H1 (cell line): ENCODE results near the gene SYNDIG1. TPM values are rescaled to one million over a fixed set of nuclear protein-coding genes. Genes with fewer than 3 reads are reported as not detected.

Experiments
- CTCF ChIA-PET: fragments of 300-600 bp; sonication (Branson Sonifier 250); formaldehyde crosslinking; loops from one replicate; lab custom pipeline; 2021; ENCODE audit not compliant: partially characterized antibody; lab: Charles Lee
- POLR2A ChIA-PET: fragments of 300-600 bp; sonication (Branson Sonifier 250); formaldehyde crosslinking; loops from one replicate; lab custom pipeline; 2021; ENCODE audit warnings: inconsistent platforms; ENCODE audit not compliant: partially characterized antibody; lab: Charles Lee
- DNase-seq, 2 experiments: peaks; one replicate each; pipeline versions ENCODE4 v3.0.0 to v3.0.0-alpha.2; 2010 to 2022; ENCODE audit warnings: low spot score in 2 of 2, low read depth in 1 of 2, mixed read lengths in 1 of 2
- FAIRE-seq: peaks from 2 replicates; lab custom pipeline; 2011; peaks lifted over from hg19 to GRCh38; lab: Jason Lieb, UNC
- H2AFZ ChIP-seq: 2 replicates; pipeline ENCODE4 v1.8.1; 2012; ENCODE audit warnings: low read length, inconsistent platforms
- H2AK5ac ChIP-seq: 2 replicates; pipeline ENCODE4 v1.6.1; 2013; ENCODE audit warnings: low read depth, low read length
- H2BK120ac ChIP-seq: replicated peaks from 2 replicates; pipeline ENCODE3; 2013; ENCODE audit warnings: low read depth, low read length, inconsistent platforms
- H2BK12ac ChIP-seq: 2 replicates; pipeline ENCODE4 v1.6.1; 2013; ENCODE audit warnings: low read depth, low read length
- H2BK15ac ChIP-seq: 2 replicates; pipeline ENCODE4 v1.6.1; 2013; ENCODE audit warnings: low read length
- H2BK20ac ChIP-seq: 2 replicates; pipeline ENCODE4 v1.6.1; 2013; ENCODE audit warnings: low read length
- H2BK5ac ChIP-seq: 2 replicates; pipeline ENCODE4 v1.6.1; 2013; ENCODE audit warnings: low read depth, low read length
- H3K14ac ChIP-seq: 2 replicates; pipeline ENCODE4 v1.6.1; 2013; ENCODE audit warnings: inconsistent platforms; ENCODE audit not compliant: insufficient read length
- H3K18ac ChIP-seq: 2 replicates; pipeline ENCODE4 v1.6.1; 2013; ENCODE audit warnings: low read length; ENCODE audit errors: extremely low read depth
- H3K23ac ChIP-seq: 2 replicates; pipeline ENCODE4 v1.6.1; 2013; ENCODE audit warnings: inconsistent platforms; ENCODE audit not compliant: insufficient read length
- H3K23me2 ChIP-seq: 2 replicates; pipeline ENCODE4 v1.6.1; 2013; ENCODE audit warnings: low read depth, low read length
- H3K27ac ChIP-seq: 2 replicates; pipeline ENCODE4 v1.6.1; 2011; ENCODE audit warnings: low read depth, low read length, inconsistent platforms
- H3K27me3 ChIP-seq, 4 experiments: replicated peaks in 1 of 4; 1 replicate in 1 of 4; 2 replicates in 3 of 4; pipeline versions ENCODE4 v1.6.1 to v1.8.1; 2011 to 2013; ENCODE audit warnings: low read length in 3 of 4, mild to moderate bottlenecking in 3 of 4, inconsistent platforms in 2 of 4, mixed read lengths in 2 of 4, moderate library complexity in 1 of 4; ENCODE audit not compliant: control insufficient read depth in 3 of 4, insufficient read depth in 3 of 4; ENCODE audit errors: extremely low read depth in 1 of 4
- H3K36me3 ChIP-seq, 4 experiments: 2 replicates each; pipeline versions ENCODE4 v1.6.1 to v1.8.1; 2011 to 2013; ENCODE audit warnings: mild to moderate bottlenecking in 4 of 4, low read length in 3 of 4, moderate library complexity in 2 of 4, control low read depth in 1 of 4, inconsistent platforms in 1 of 4; ENCODE audit not compliant: insufficient read depth in 4 of 4, control insufficient read depth in 2 of 4
- H3K4ac ChIP-seq: replicated peaks from 2 replicates; pipeline ENCODE3; 2013; ENCODE audit warnings: low read length, low read depth, mixed read lengths, inconsistent platforms; ENCODE audit not compliant: insufficient read length
- H3K4me1 ChIP-seq, 4 experiments: replicated peaks in 1 of 4; 1 replicate in 1 of 4; 2 replicates in 3 of 4; pipeline versions ENCODE4 v1.6.1 to v1.8.1; 2011 to 2013; ENCODE audit warnings: low read length in 3 of 4, inconsistent platforms in 2 of 4, mixed read lengths in 1 of 4; ENCODE audit not compliant: insufficient read depth in 4 of 4, control insufficient read depth in 3 of 4
- H3K4me2 ChIP-seq, 2 experiments: 2 replicates each; pipeline versions ENCODE4 v1.6.1 to v1.8.1; 2011 to 2013; ENCODE audit warnings: low read depth in 2 of 2, low read length in 2 of 2, control low read depth in 1 of 2, inconsistent platforms in 1 of 2, mild to moderate bottlenecking in 1 of 2; ENCODE audit not compliant: insufficient read depth in 1 of 2
- H3K4me3 ChIP-seq, 4 experiments: fragments of 200-600, 300-600 bp in 1 of 4; sonication (generic), shearing (Covaris generic), sonication (Bioruptor Twin) in 1 of 4; 2 replicates each; pipeline versions ENCODE4 v1.5.1 to v1.8.1; 2011 to 2016; ENCODE audit warnings: low read length in 4 of 4, low read depth in 3 of 4, control low read depth in 2 of 4, inconsistent platforms in 2 of 4, mild to moderate bottlenecking in 2 of 4, mixed read lengths in 1 of 4, moderate library complexity in 1 of 4; ENCODE audit not compliant: insufficient read depth in 2 of 4; ENCODE audit errors: extremely low read depth in 1 of 4
- H3K56ac ChIP-seq: replicated peaks from 2 replicates; pipeline ENCODE3; 2013; ENCODE audit warnings: low read depth, mild to moderate bottlenecking, mixed read lengths, low read length, inconsistent platforms; ENCODE audit not compliant: insufficient read length
- H3K79me1 ChIP-seq: 2 replicates; pipeline ENCODE4 v1.6.1; 2013; ENCODE audit warnings: low read depth, low read length, control low read depth
- H3K79me2 ChIP-seq, 2 experiments: 2 replicates each; pipeline versions ENCODE4 v1.6.1 to v1.8.1; 2012 to 2013; ENCODE audit warnings: low read length in 2 of 2, mild to moderate bottlenecking in 2 of 2, inconsistent platforms in 1 of 2; ENCODE audit not compliant: insufficient read depth in 2 of 2, control insufficient read depth in 1 of 2
- H3K9ac ChIP-seq, 4 experiments: replicated peaks in 1 of 4; 1 replicate in 1 of 4; 2 replicates in 3 of 4; pipeline versions ENCODE4 v1.6.1 to v1.8.1; 2011 to 2013; ENCODE audit warnings: low read depth in 3 of 4, low read length in 3 of 4, control low read depth in 2 of 4, mild to moderate bottlenecking in 2 of 4, moderate library complexity in 2 of 4, inconsistent platforms in 1 of 4; ENCODE audit errors: extremely low read depth in 1 of 4
- H3K9me3 ChIP-seq, 2 experiments: 2 replicates each; pipeline versions ENCODE4 v1.6.1 to v1.8.1; 2012 to 2013; ENCODE audit warnings: mild to moderate bottlenecking in 2 of 2, moderate library complexity in 2 of 2, control low read depth in 1 of 2, inconsistent platforms in 1 of 2, low read depth in 1 of 2, low read length in 1 of 2, mixed read lengths in 1 of 2; ENCODE audit not compliant: insufficient read depth in 2 of 2
- H4K20me1 ChIP-seq, 2 experiments: replicated peaks in 1 of 2; 2 replicates each; pipeline versions ENCODE3 to v1.8.1; 2011 to 2013; ENCODE audit warnings: inconsistent platforms in 2 of 2, low read length in 2 of 2, mild to moderate bottlenecking in 1 of 2; ENCODE audit not compliant: insufficient read depth in 2 of 2, control insufficient read depth in 1 of 2
- H4K5ac ChIP-seq: 2 replicates; pipeline ENCODE4 v1.6.1; 2013; ENCODE audit warnings: low read length, low read depth, mixed read lengths, inconsistent platforms; ENCODE audit not compliant: insufficient read length
- H4K8ac ChIP-seq: 2 replicates; pipeline ENCODE4 v1.8.0; 2013; ENCODE audit warnings: mild to moderate bottlenecking, moderate library complexity, low read length, inconsistent platforms; ENCODE audit not compliant: insufficient read depth; ENCODE audit errors: extremely low read depth
- H4K91ac ChIP-seq: replicated peaks from 2 replicates; pipeline ENCODE3; 2013; ENCODE audit warnings: low read length, mixed read lengths, inconsistent platforms; ENCODE audit not compliant: insufficient read length
- BCL11A ChIP-seq, 2 experiments: IDR thresholded peaks; one replicate each; pipeline ENCODE4 v1.6.1; 2011; ENCODE audit warnings: low read depth in 2 of 2, low read length in 2 of 2, mild to moderate bottlenecking in 2 of 2
- CBX5 ChIP-seq: fragments of 300-800, 300-1000 bp; sonication (generic); IDR thresholded peaks from 2 replicates; pipeline ENCODE4 v1.7.1; 2016; ENCODE audit warnings: antibody characterized with exemption, low read length, low read depth
- CHD1 ChIP-seq: IDR thresholded peaks from 2 replicates; pipeline ENCODE4 v1.6.1; 2012; ENCODE audit warnings: low read depth, low read length, improper control_type of control experiment
- E2F6 ChIP-seq: IDR thresholded peaks from 2 replicates; pipeline ENCODE4 v1.6.1; 2012; ENCODE audit warnings: inconsistent platforms
- HDAC6 ChIP-seq: IDR thresholded peaks from one replicate; pipeline ENCODE4 v1.7.1; 2012; ENCODE audit warnings: low read depth, mild to moderate bottlenecking, inconsistent platforms, low read length, moderate library complexity
- JUN ChIP-seq: IDR thresholded peaks from 2 replicates; pipeline ENCODE4 v1.6.1; 2011; ENCODE audit warnings: low read depth, mild to moderate bottlenecking, improper control_type of control experiment, low read length
- JUND ChIP-seq: IDR thresholded peaks from 2 replicates; pipeline ENCODE4 v1.6.1; 2011; ENCODE audit warnings: mild to moderate bottlenecking, improper control_type of control experiment, low read length
- KDM4A ChIP-seq: IDR thresholded peaks from one replicate; pipeline ENCODE4 v1.7.1; 2012; ENCODE audit warnings: low read depth, mild to moderate bottlenecking, moderate library complexity, low read length, inconsistent platforms; ENCODE audit not compliant: severe bottlenecking
- POLR2AphosphoS5 ChIP-seq: IDR thresholded peaks from 2 replicates; pipeline ENCODE4 v1.6.1; 2011; ENCODE audit warnings: low read depth, low read length
- SAP30 ChIP-seq: fragments of 300-600 bp; sonication (generic); IDR thresholded peaks from 2 replicates; pipeline ENCODE4 v1.7.1; 2012; ENCODE audit warnings: low read length, moderate library complexity, mild to moderate bottlenecking, inconsistent platforms; ENCODE audit not compliant: insufficient read depth, insufficient replicate concordance
- SIRT6 ChIP-seq: IDR thresholded peaks from one replicate; pipeline ENCODE4 v1.7.1; 2012; ENCODE audit warnings: low read length, inconsistent platforms
- SP2 ChIP-seq: IDR thresholded peaks from 2 replicates; pipeline ENCODE4 v1.6.1; 2012; ENCODE audit warnings: mild to moderate bottlenecking, low read length, inconsistent platforms
- TAF7 ChIP-seq: optimal IDR thresholded peaks from 2 replicates; pipeline ENCODE3; 2011; ENCODE audit warnings: low read depth, mild to moderate bottlenecking, inconsistent platforms, low read length, moderate library complexity, borderline replicate concordance
- TCF12 ChIP-seq: IDR thresholded peaks from 2 replicates; pipeline ENCODE4 v1.6.1; 2011; ENCODE audit warnings: low read depth, mild to moderate bottlenecking, low read length
- WGBS, 2 experiments: shearing (Covaris generic) in 1 of 2; methylation state at CpG; one replicate each; pipeline versions ENCODE4 v1.1.6 to v1.1.7; 2013 to 2015; ENCODE audit warnings: low lambda C conversion rate in 2 of 2, mixed read lengths in 2 of 2, inconsistent platforms in 1 of 2, low coverage in 1 of 2, missing lambda C conversion rate in 1 of 2; ENCODE audit not compliant: insufficient replicate concordance in 2 of 2, insufficient coverage in 1 of 2, insufficient read length in 1 of 2; ENCODE audit errors: extremely low coverage in 1 of 2, missing lambda C conversion rate in 1 of 2; 5-methylcytosine and 5-hydroxymethylcytosine counted together
- polyA plus RNA-seq, 7 experiments: library from polyadenylated mRNA; depleted of rRNA in 3 of 7; stranded (reverse) in 5 of 7; unstranded in 2 of 7; fragments of >200 nt in 5 of 7; fragments of 200-250 nt in 2 of 7; gene quantifications; 1 replicate in 5 of 7; 2 replicates in 1 of 7; 4 replicates in 1 of 7; pipeline versions ENCODE4 v1.2.1 to v1.2.3, GENCODE V29; 2011 to 2013; ENCODE audit warnings: missing spikeins in 2 of 7, mixed read lengths in 2 of 7
- total RNA-seq: library from RNA; stranded (reverse); fragmentation: NEBNext Ultra II Directional; extraction: Animal tissue kit (Norgen Biotek cat#: 25700); gene quantifications from 2 replicates; pipeline ENCODE4 v1.2.1, GENCODE V29; 2021

Gene SYNDIG1
- total and polyA plus RNA-seq, 2 of the 8 experiments (the other 6 are each of a cell fraction or from before 2014, with no cell fraction given): 6.5 to 7.8 TPM

- Histone ChIP-seq H3K14ac (no peak overlapping the region), H3K9ac (no peak overlapping the region), H2AFZ (no peak overlapping the region), H4K8ac (no peak overlapping the region), H2AK5ac (no peak overlapping the region), H2BK5ac (no peak overlapping the region), H3K56ac (no peak overlapping the region), H3K36me3 (no peaks in the 10 kb centered on the region), H3K27me3 (no peaks in the 10 kb centered on the region), H2BK15ac (no peak overlapping the region), H3K27ac (no peak overlapping the region), H3K18ac (no peak overlapping the region), H2BK12ac (no peak overlapping the region), H3K23me2 (no peaks in the 10 kb centered on the region), H3K4ac (no peak overlapping the region), H4K91ac (no peak overlapping the region), H4K20me1 (no peaks in the 10 kb centered on the region), H3K79me2 (no peaks in the 10 kb centered on the region), H3K9me3 (peaks cover 0 to 2% of the 10 kb centered on the region in 2 experiments; a peak in 1 of 4 replicates), H3K79me1 (no peaks in the 10 kb centered on the region), H4K5ac (no peak overlapping the region), H2BK120ac (no peak overlapping the region), H3K4me1 (no peaks in the 10 kb centered on the region), H2BK20ac (no peak overlapping the region), H3K23ac (no peak overlapping the region), H3K4me3 (no peak overlapping the region), H3K4me2 (no peak overlapping the region)
- WGBS, 2 experiments: 90% methylated on average over 4 of the region's 4 CpGs; no CpG with 5 or more reads in 1 of the 2 experiments
- DNase-seq: peak in 1 of 2 experiments; percentile 17
- FAIRE-seq: no peak
- ChIA-PET POLR2A (no interaction called here), CTCF (interaction anchor here (1.2 to 1.5 kb wide), 2 partner anchors 9 to 29 kb away, joined by 3 to 4 read pairs; no protein-coding TSS in a partner anchor)
- TF ChIP-seq TCF12: no peak
- TF ChIP-seq SIRT6: no peak
- no peak for TF ChIP-seq SAP30
- TF ChIP-seq BCL11A (IDR thresholded peaks at IDR 0.05; ENCODE audit: low read depth in 2 of 2, low read length in 2 of 2): no peak
- TF ChIP-seq JUN: no peak
- no peak for TF ChIP-seq HDAC6
- TF ChIP-seq JUND: no peak
- no peak for TF ChIP-seq CHD1
- no peak for TF ChIP-seq CBX5
- no peak for TF ChIP-seq E2F6
- no peak for TF ChIP-seq SP2
- no peak for TF ChIP-seq TAF7
- TF ChIP-seq KDM4A: no peak
- TF ChIP-seq POLR2AphosphoS5: no peak
These were observed 222.5 kb downstream of the SYNDIG1 start for GRCh38 chr20:24691901-24692351.
